Naive thymus-derived CD8-positive, alpha-beta T cell (primary cell): ENCODE data around the gene SERPING1. TPM values are rescaled to one million over a fixed set of nuclear protein-coding genes. Genes with fewer than 3 reads are reported as not detected.
A peak's percentile ranks its signal among the peaks of the same experiment; 100 is the strongest.

Source experiments
- ATAC-seq, 2 donors: fragments of 150-1000 bp; cut with Tn5 transposase in 1 of 2; sonication (Bioruptor Pico), chemical (Tn5 transposase) in 1 of 2; 1 replicate in 1 of 2; 2 replicates in 1 of 2; pipeline ENCODE4 v1.10.0; 2021; ENCODE audit warnings: mild to moderate bottlenecking in 2 of 2, moderate library complexity in 2 of 2
- POLR2A ChIA-PET: fragments of 350-600 bp; sonication (Branson Sonifier 250); formaldehyde crosslinking; loops from one replicate; lab custom pipeline; 2021; ENCODE audit warnings: antibody characterized with exemption; lab: Charles Lee
- DNase-seq, 10 donors: peaks; one replicate each; pipeline versions ENCODE4 v3.0.0 to v3.0.0-alpha.2; 2020 to 2022
- H3K27ac Mint-ChIP-seq, 10 donors: one replicate each; pipeline ENCODE4 v1.8.0; 2020 to 2022; ENCODE audit warnings: mild to moderate bottlenecking in 10 of 10, mixed read lengths in 10 of 10, moderate library complexity in 4 of 10, inconsistent platforms in 1 of 10
- H3K27me3 Mint-ChIP-seq, 5 donors: one replicate each; pipeline ENCODE4 v1.8.0; 2021 to 2022; ENCODE audit warnings: mixed read lengths in 5 of 5
- H3K36me3 Mint-ChIP-seq, 3 donors: one replicate each; pipeline ENCODE4 v1.8.0; 2020 to 2022; ENCODE audit warnings: mixed read lengths in 3 of 3, mild to moderate bottlenecking in 2 of 3, inconsistent platforms in 1 of 3
- H3K4me1 Mint-ChIP-seq, 4 donors: one replicate each; pipeline ENCODE4 v1.8.0; 2021 to 2022; ENCODE audit warnings: mixed read lengths in 4 of 4
- H3K4me3 Mint-ChIP-seq, 10 donors: one replicate each; pipeline ENCODE4 v1.8.0; 2020 to 2022; ENCODE audit warnings: mild to moderate bottlenecking in 10 of 10, mixed read lengths in 10 of 10, moderate library complexity in 6 of 10, inconsistent platforms in 1 of 10
- H3K9me3 Mint-ChIP-seq, 9 donors: one replicate each; pipeline ENCODE4 v1.8.0; 2020 to 2022; ENCODE audit warnings: mixed read lengths in 9 of 9, mild to moderate bottlenecking in 3 of 9, inconsistent platforms in 1 of 9, moderate library complexity in 1 of 9
- polyA plus RNA-seq, 3 donors: library from polyadenylated mRNA; unstranded; fragments of 300-500 nt; fragmentation: Illumina TruSeq; gene quantifications; one replicate each; pipeline ENCODE4 v1.2.3, GENCODE V29; 2021
- total RNA-seq, 8 experiments: library from RNA in 2 of 8; stranded (reverse) in 2 of 8; gene quantifications; one replicate each; pipeline ENCODE4 v1.2.3 and lab custom pipeline; 2021 to 2026

Gene SERPING1
- total and polyA plus RNA-seq, 5 experiments from 2014 or later = not detected

DNA sequence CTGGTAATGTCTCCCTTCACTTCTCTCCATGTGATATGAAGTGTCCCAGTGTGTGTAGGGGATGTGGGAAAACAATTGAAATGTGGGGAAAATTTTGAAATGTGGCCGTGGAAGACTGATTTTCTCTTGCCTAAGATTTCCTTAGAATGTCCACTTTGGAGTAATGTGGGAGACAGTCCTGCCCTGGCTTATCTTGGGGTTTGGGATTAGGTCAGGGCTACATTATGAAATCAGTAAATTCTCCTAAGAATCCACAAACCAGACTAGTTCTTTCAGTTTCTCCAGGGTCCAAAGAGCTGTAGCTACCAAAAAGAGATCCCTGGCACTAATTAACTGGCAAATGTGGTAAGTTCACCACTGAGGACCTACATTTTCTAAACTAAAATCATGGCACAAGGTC is 29.4 kb downstream of the SERPING1 start:
- Mint-ChIP-seq H3K4me1 (no peaks in the 10 kb centered on the region), H3K9me3 (peaks cover 0 to 1% (median 0%) of the 10 kb centered on the region in 9 donors), H3K4me3 (no peak overlapping the region), H3K27ac (no peak overlapping the region), H3K27me3 (peaks cover 2 to 19% (median 9%) of the 10 kb centered on the region in 5 donors), H3K36me3 (no peaks in the 10 kb centered on the region)
- POLR2A ChIA-PET = no interaction called here
- DNase-seq = no peak
- ATAC-seq = no peak

- H3K27me3 Mint-ChIP-seq = peaks cover 7 to 25% (median 16%) of the 10 kb centered on the region in 5 donors
- H3K4me3 Mint-ChIP-seq = no peak overlapping the region
- no peaks in the 10 kb centered on the region for H3K9me3 Mint-ChIP-seq
- ATAC-seq (no peak), DNase-seq (no peak)
- no peaks in the 10 kb centered on the region for H3K4me1 Mint-ChIP-seq
- no peaks in the 10 kb centered on the region for H3K36me3 Mint-ChIP-seq
- POLR2A ChIA-PET = no interaction called here
- H3K27ac Mint-ChIP-seq = no peak overlapping the region
Observed at GRCh38 chr11:57630171-57630570, 32.7 kb downstream of the SERPING1 start.

- DNase-seq (no peak), ATAC-seq (no peak)
- Mint-ChIP-seq H3K4me3 (no peak overlapping the region), H3K4me1 (peaks cover 0 to 2% (median 0%) of the 10 kb centered on the region in 4 donors), H3K27ac (no peak overlapping the region), H3K9me3 (no peaks in the 10 kb centered on the region), H3K27me3 (peaks cover 7 to 25% (median 16%) of the 10 kb centered on the region in 5 donors), H3K36me3 (no peaks in the 10 kb centered on the region)
- POLR2A ChIA-PET = interaction anchor here (0.6 kb wide), 1 partner anchor 10 kb away, joined by 3 read pairs; no protein-coding TSS in a partner anchor
Observed at GRCh38 chr11:57632116-57632515, 34.6 kb downstream of the SERPING1 start.

GRCh38 chr11:57633394-57634070 is 36.0 kb downstream of the SERPING1 start:
- ATAC-seq (no peak), DNase-seq (no peak)
- H3K36me3 Mint-ChIP-seq = no peaks in the 10 kb centered on the region
- no peak overlapping the region for H3K27ac Mint-ChIP-seq
- peaks cover 7 to 36% (median 21%) of the 10 kb centered on the region in 5 donors for H3K27me3 Mint-ChIP-seq
- no peaks in the 10 kb centered on the region for H3K9me3 Mint-ChIP-seq
- H3K4me3 Mint-ChIP-seq = no peak overlapping the region
- POLR2A ChIA-PET = no interaction called here
- peaks cover 3 to 10% (median 6%) of the 10 kb centered on the region in 4 donors for H3K4me1 Mint-ChIP-seq

- peaks cover 7 to 41% (median 21%) of the 10 kb centered on the region in 5 donors for H3K27me3 Mint-ChIP-seq
- no peak overlapping the region for H3K27ac Mint-ChIP-seq
- H3K36me3 Mint-ChIP-seq = no peaks in the 10 kb centered on the region
- ATAC-seq = no peak
- peaks cover 8 to 17% (median 12%) of the 10 kb centered on the region in 4 donors for H3K4me1 Mint-ChIP-seq
- POLR2A ChIA-PET = no interaction called here
- DNase-seq = no peak
- H3K9me3 Mint-ChIP-seq = no peaks in the 10 kb centered on the region
- no peak overlapping the region for H3K4me3 Mint-ChIP-seq
Observed at GRCh38 chr11:57634311-57634710, 36.8 kb downstream of the SERPING1 start.

- no peak for ATAC-seq
- Mint-ChIP-seq H3K36me3 (no peaks in the 10 kb centered on the region), H3K4me1 (peaks cover 8 to 21% (median 15%) of the 10 kb centered on the region in 4 donors), H3K4me3 (no peak overlapping the region), H3K27me3 (peaks cover 7 to 41% (median 21%) of the 10 kb centered on the region in 5 donors), H3K9me3 (no peaks in the 10 kb centered on the region), H3K27ac (no peak overlapping the region)
- DNase-seq = no peak
- POLR2A ChIA-PET = no interaction called here
Observed at GRCh38 chr11:57635246-57635645, 37.8 kb downstream of the SERPING1 start.

GRCh38 chr11:57637626-57638004 is 40.1 kb downstream of the SERPING1 start:
- peaks cover 8 to 21% (median 17%) of the 10 kb centered on the region in 4 donors for H3K4me1 Mint-ChIP-seq
- DNase-seq = no peak
- peak overlapping the region; percentile 73 to 94 (median 90) for H3K4me3 Mint-ChIP-seq
- H3K36me3 Mint-ChIP-seq = no peaks in the 10 kb centered on the region
- H3K9me3 Mint-ChIP-seq = no peaks in the 10 kb centered on the region
- no peak for ATAC-seq
- H3K27ac Mint-ChIP-seq = peak overlapping the region in 2 of 10 donors; percentile 65 to 82
- peaks cover 4 to 32% (median 16%) of the 10 kb centered on the region in 5 donors for H3K27me3 Mint-ChIP-seq
- POLR2A ChIA-PET = no interaction called here

- H3K27me3 Mint-ChIP-seq = peaks cover 4 to 35% (median 16%) of the 10 kb centered on the region in 5 donors
- no peaks in the 10 kb centered on the region for H3K9me3 Mint-ChIP-seq
- H3K36me3 Mint-ChIP-seq = no peaks in the 10 kb centered on the region
- peak overlapping the region in 6 of 10 donors; percentile 31 to 90 (median 67) for H3K27ac Mint-ChIP-seq
- POLR2A ChIA-PET = interaction anchor here (0.5 to 4.3 kb wide), 2 partner anchors 69 to 1926 kb away, joined by 3 to 33 read pairs; partner anchors contain the start of gene UBE2L6
- DNase-seq (no peak), ATAC-seq (peak; percentile 45 to 54)
- peak overlapping the region; percentile 80 to 94 (median 90) for H3K4me3 Mint-ChIP-seq
- peaks cover 8 to 21% (median 17%) of the 10 kb centered on the region in 4 donors for H3K4me1 Mint-ChIP-seq
Observed at GRCh38 chr11:57638005-57638781, 40.7 kb downstream of the SERPING1 start.

- Mint-ChIP-seq H3K27ac (peak overlapping the region in 9 of 10 donors; percentile 3 to 84 (median 65)), H3K27me3 (peaks cover 5 to 39% (median 15%) of the 10 kb centered on the region in 5 donors), H3K9me3 (no peaks in the 10 kb centered on the region), H3K4me3 (peak overlapping the region; percentile 80 to 94 (median 90)), H3K36me3 (no peaks in the 10 kb centered on the region), H3K4me1 (peaks cover 8 to 21% (median 17%) of the 10 kb centered on the region in 4 donors)
- peak in 1 of 10 donors; percentile 24 for DNase-seq
- POLR2A ChIA-PET = interaction anchor here (4.3 kb wide), 1 partner anchor 69 kb away, joined by 33 read pairs; the partner anchor contains the start of gene UBE2L6
- ATAC-seq = peak; percentile 52 to 61
Observed at GRCh38 chr11:57638811-57639320, 41.4 kb downstream of the SERPING1 start.

- Mint-ChIP-seq H3K27ac (peak overlapping the region in 5 of 10 donors; percentile 31 to 82 (median 56)), H3K4me3 (peak overlapping the region; percentile 80 to 94 (median 90)), H3K4me1 (peaks cover 8 to 21% (median 18%) of the 10 kb centered on the region in 4 donors), H3K36me3 (no peaks in the 10 kb centered on the region), H3K27me3 (peaks cover 2 to 35% (median 11%) of the 10 kb centered on the region in 5 donors), H3K9me3 (no peaks in the 10 kb centered on the region)
- ATAC-seq (peak in 1 of 2 donors; percentile 42), DNase-seq (no peak)
- POLR2A ChIA-PET = interaction anchor here (0.5 to 4.3 kb wide), 3 partner anchors 67 to 390 kb away, joined by 3 to 33 read pairs (median 6); partner anchors contain the start of gene UBE2L6
Observed at GRCh38 chr11:57639321-57640067, 42.0 kb downstream of the SERPING1 start.

- DNase-seq (no peak), ATAC-seq (no peak)
- Mint-ChIP-seq H3K4me3 (peak overlapping the region in 9 of 10 donors; percentile 42 to 94 (median 89)), H3K27ac (peak overlapping the region in 3 of 10 donors; percentile 14 to 32 (median 27)), H3K4me1 (peaks cover 8 to 22% (median 21%) of the 10 kb centered on the region in 4 donors), H3K27me3 (peaks cover 1 to 35% (median 10%) of the 10 kb centered on the region in 5 donors), H3K36me3 (no peaks in the 10 kb centered on the region), H3K9me3 (no peaks in the 10 kb centered on the region)
- POLR2A ChIA-PET = interaction anchor here (0.6 to 4.3 kb wide), 3 partner anchors 67 to 104 kb away, joined by 3 to 33 read pairs (median 6); partner anchors contain the start of gene UBE2L6
Observed at GRCh38 chr11:57640068-57640800, 42.7 kb downstream of the SERPING1 start.
